Posterior cingulate gyrus (tissue), 11 donors: ENCODE measurements around the gene NFASC.

ENCODE experiments used
- DNase-seq, 10 donors: peaks; one replicate each; pipeline versions ENCODE4 v3.0.0 to v3.0.0-alpha.2; 2020 to 2021; ENCODE audit warnings: mixed read lengths in 3 of 10
- intact Hi-C: fragments of 100-400 bp; cut with DNase I; formaldehyde crosslinking; loops from one replicate; pipeline ENCODE4 v1.15.1; 2023

The NFASC gene

GRCh38 chr1:205049479-205049878 lies 178.8 kb downstream of the NFASC start:
- intact Hi-C loops: loop anchor here (10.0 kb wide), 1 partner anchor 205 kb away; no protein-coding TSS in a partner anchor
- peak in 8 of 10 donors; percentile 43 to 92 (median 69) for DNase-seq

- DNase-seq: peak in 1 of 10 donors; percentile 40
- intact Hi-C loops: no loop called here
Observed at GRCh38 chr1:205052690-205053089, 182.0 kb downstream of the NFASC start.

- no peak for DNase-seq
- intact Hi-C loops: no loop called here
Observed at GRCh38 chr1:205053296-205053695, 182.6 kb downstream of the NFASC start.

- no peak for DNase-seq
- intact Hi-C loops: no loop called here
Observed at GRCh38 chr1:205054013-205054412, 183.4 kb downstream of the NFASC start.

GRCh38 chr1:205056188-205056611 lies 185.5 kb downstream of the NFASC start:
- peak in 2 of 10 donors; percentile 37 to 72 for DNase-seq
- intact Hi-C loops: no loop called here

GRCh38 chr1:205056956-205057568 lies 186.4 kb downstream of the NFASC start:
- intact Hi-C loops: no loop called here
- DNase-seq: peak in 2 of 10 donors; percentile 65 to 72

GRCh38 chr1:205057808-205058575 lies 187.3 kb downstream of the NFASC start:
- intact Hi-C loops: no loop called here

GRCh38 chr1:205058853-205059252 lies 188.2 kb downstream of the NFASC start:
- intact Hi-C loops: no loop called here
- peak in 1 of 10 donors; percentile 81 for DNase-seq

More at GRCh38 chr1:205057808-205058575, 187.3 kb downstream of the NFASC start:
- peak in 1 of 10 donors; percentile 62 for DNase-seq

- DNase-seq: peak in 2 of 10 donors; percentile 32 to 50
- intact Hi-C loops: no loop called here
Observed at GRCh38 chr1:205059660-205060059, 189.0 kb downstream of the NFASC start.

- DNase-seq: peak in 1 of 10 donors; percentile 72
Observed at GRCh38 chr1:205060746-205061145, 190.1 kb downstream of the NFASC start.

GRCh38 chr1:205061227-205061626 lies 190.6 kb downstream of the NFASC start:
- DNase-seq: peak in 2 of 10 donors; percentile 74 to 81
- intact Hi-C loops: loop anchor here (1.0 kb wide), 1 partner anchor 72 kb away; no protein-coding TSS in a partner anchor

More at GRCh38 chr1:205060746-205061145, 190.1 kb downstream of the NFASC start:
- intact Hi-C loops: loop anchor here (1.0 kb wide), 1 partner anchor 71 kb away; no protein-coding TSS in a partner anchor

GRCh38 chr1:205061665-205062069 lies 191.0 kb downstream of the NFASC start:
- intact Hi-C loops: loop anchor here (1.0 kb wide), 1 partner anchor 72 kb away; no protein-coding TSS in a partner anchor
- DNase-seq: peak; percentile 81 to 98 (median 90)

- intact Hi-C loops: no loop called here
- DNase-seq: peak in 2 of 10 donors; percentile 59 to 78
Observed at GRCh38 chr1:205062319-205062718, 191.7 kb downstream of the NFASC start.

GRCh38 chr1:205062895-205063294 lies 192.2 kb downstream of the NFASC start:
- intact Hi-C loops: no loop called here

GRCh38 chr1:205064301-205064700 lies 193.6 kb downstream of the NFASC start:
- intact Hi-C loops: no loop called here
- peak in 2 of 10 donors; percentile 23 to 29 for DNase-seq

More at GRCh38 chr1:205062895-205063294, 192.2 kb downstream of the NFASC start:
- DNase-seq: no peak

GRCh38 chr1:205064741-205065316 lies 194.2 kb downstream of the NFASC start:
- intact Hi-C loops: no loop called here
- peak in 2 of 10 donors; percentile 45 to 60 for DNase-seq

GRCh38 chr1:205065666-205066065 lies 195.0 kb downstream of the NFASC start:
- intact Hi-C loops: no loop called here
- peak in 2 of 10 donors; percentile 34 to 45 for DNase-seq

GRCh38 chr1:205066141-205066818 lies 195.6 kb downstream of the NFASC start:
- DNase-seq: peak in 2 of 10 donors; percentile 55 to 70
- intact Hi-C loops: no loop called here

- DNase-seq: peak in 2 of 10 donors; percentile 29 to 54
- intact Hi-C loops: no loop called here
Observed at GRCh38 chr1:205067031-205067430, 196.4 kb downstream of the NFASC start.

- intact Hi-C loops: no loop called here
- DNase-seq: peak in 2 of 10 donors; percentile 65 to 70
Observed at GRCh38 chr1:205068001-205068400, 197.3 kb downstream of the NFASC start.
